HL-60 (cell line): ENCODE results near the gene TENM4.

Experiments used
- GABPA ChIP-seq: IDR thresholded peaks from 2 replicates; pipeline ENCODE4 v1.6.1; 2012; ENCODE audit warnings: low read depth
- TF ChIP-seq, protein P1 (sequence below): IDR thresholded peaks from 2 replicates; pipeline ENCODE4 v1.6.1; 2012; ENCODE audit warnings: low read depth; ENCODE audit not compliant: insufficient replicate concordance
- TF ChIP-seq, protein P2 (sequence below): IDR thresholded peaks from one replicate; pipeline ENCODE4 v1.5.1; 2011; ENCODE audit warnings: low read length, control low read depth, inconsistent platforms; ENCODE audit not compliant: insufficient read depth

DNA sequence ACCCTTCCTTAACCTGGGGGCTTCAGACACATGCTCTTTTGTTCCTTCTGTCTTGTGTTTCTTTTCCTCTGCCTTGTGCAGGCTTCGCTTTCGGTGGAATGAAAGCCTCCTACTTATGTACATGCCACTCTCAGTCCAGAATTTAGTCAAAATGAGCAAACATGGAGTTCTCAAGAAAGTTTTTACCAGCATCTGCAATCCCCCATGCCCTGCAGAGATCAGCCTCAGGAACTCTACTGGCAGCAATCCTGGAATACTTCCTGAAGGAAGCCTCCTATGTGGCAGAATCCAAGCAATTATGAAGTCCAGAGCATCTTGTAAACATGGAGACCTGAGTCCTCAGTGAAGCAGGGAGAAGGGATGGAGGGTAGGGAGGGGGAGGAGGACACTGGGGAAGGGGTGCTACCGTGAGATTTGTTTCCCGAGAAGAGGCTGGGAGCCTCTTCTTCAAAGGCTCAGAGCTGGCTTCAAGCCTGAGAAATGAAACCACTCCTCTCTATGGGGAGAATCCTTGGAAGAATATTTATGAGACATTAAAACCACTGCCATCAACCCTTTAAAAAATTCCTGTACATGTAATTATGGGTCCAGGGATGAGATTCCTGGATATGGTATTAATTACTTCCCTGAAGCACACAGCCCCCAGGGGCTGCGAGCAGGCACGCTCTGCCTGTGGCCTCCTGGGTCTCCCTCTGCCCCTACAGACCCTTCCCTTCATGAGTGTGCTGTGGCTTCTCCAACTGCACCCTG lies 58.4 kb downstream of the TENM4 start:
- TF ChIP-seq, protein P1, sequence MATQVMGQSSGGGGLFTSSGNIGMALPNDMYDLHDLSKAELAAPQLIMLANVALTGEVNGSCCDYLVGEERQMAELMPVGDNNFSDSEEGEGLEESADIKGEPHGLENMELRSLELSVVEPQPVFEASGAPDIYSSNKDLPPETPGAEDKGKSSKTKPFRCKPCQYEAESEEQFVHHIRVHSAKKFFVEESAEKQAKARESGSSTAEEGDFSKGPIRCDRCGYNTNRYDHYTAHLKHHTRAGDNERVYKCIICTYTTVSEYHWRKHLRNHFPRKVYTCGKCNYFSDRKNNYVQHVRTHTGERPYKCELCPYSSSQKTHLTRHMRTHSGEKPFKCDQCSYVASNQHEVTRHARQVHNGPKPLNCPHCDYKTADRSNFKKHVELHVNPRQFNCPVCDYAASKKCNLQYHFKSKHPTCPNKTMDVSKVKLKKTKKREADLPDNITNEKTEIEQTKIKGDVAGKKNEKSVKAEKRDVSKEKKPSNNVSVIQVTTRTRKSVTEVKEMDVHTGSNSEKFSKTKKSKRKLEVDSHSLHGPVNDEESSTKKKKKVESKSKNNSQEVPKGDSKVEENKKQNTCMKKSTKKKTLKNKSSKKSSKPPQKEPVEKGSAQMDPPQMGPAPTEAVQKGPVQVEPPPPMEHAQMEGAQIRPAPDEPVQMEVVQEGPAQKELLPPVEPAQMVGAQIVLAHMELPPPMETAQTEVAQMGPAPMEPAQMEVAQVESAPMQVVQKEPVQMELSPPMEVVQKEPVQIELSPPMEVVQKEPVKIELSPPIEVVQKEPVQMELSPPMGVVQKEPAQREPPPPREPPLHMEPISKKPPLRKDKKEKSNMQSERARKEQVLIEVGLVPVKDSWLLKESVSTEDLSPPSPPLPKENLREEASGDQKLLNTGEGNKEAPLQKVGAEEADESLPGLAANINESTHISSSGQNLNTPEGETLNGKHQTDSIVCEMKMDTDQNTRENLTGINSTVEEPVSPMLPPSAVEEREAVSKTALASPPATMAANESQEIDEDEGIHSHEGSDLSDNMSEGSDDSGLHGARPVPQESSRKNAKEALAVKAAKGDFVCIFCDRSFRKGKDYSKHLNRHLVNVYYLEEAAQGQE, result no peak
- TF ChIP-seq, protein P2, sequence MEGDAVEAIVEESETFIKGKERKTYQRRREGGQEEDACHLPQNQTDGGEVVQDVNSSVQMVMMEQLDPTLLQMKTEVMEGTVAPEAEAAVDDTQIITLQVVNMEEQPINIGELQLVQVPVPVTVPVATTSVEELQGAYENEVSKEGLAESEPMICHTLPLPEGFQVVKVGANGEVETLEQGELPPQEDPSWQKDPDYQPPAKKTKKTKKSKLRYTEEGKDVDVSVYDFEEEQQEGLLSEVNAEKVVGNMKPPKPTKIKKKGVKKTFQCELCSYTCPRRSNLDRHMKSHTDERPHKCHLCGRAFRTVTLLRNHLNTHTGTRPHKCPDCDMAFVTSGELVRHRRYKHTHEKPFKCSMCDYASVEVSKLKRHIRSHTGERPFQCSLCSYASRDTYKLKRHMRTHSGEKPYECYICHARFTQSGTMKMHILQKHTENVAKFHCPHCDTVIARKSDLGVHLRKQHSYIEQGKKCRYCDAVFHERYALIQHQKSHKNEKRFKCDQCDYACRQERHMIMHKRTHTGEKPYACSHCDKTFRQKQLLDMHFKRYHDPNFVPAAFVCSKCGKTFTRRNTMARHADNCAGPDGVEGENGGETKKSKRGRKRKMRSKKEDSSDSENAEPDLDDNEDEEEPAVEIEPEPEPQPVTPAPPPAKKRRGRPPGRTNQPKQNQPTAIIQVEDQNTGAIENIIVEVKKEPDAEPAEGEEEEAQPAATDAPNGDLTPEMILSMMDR, result no peak
- no peak for TF ChIP-seq GABPA
